ENCODE results near the gene DDC.
A peak's percentile ranks its signal among the peaks of the same experiment; 100 is the strongest.

Gene DDC

DNA sequence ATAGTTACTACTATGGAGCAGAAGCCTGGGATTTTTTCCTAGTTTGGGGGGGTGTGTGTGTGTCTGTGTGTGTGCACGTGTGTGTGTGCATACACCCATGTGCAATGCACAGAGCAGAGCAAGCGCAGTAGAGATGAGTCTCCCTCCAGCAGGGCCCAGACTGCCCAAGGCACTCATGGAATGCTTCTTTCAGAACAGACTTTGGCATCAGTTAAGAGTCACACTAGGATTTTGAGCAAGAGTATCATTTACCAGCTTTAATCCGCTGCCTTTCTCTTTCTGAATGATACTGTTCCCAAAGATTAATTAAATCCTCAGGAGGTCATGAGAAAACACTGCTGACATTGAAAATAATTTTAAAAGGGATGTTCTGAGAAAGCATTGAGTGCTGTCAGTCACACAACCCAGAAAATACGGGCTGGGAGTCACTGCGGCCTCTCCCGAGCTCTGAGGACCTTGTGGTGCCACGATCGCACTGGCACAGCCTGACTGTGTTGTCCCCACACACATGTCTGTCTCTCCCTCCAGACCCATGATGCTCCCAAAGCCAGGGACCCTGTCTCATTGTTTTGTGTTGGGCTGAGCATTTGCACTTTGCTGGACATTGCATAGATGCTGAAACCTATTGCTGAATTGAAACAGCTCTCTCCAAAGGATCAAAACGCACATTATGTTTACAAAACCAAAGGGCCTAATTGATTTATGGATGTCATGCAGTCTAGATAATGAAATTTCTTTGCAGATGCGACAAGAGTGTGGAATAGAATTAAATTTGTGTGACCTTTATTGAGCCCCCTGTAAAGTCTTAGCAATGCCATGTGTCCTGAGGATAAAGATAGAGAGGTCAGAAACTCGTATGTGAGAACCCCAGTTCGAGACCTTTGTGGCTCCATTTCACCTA lies 60.3 kb downstream of the DDC start:
- DNase-seq (ENCODE audit: insufficient read length, low spot score) (no peak), FAIRE-seq (no peak)
- no peak for TF ChIP-seq POLR2A (IDR thresholded peaks at IDR 0.05; ENCODE audit: low read depth, low read length)

DNA sequence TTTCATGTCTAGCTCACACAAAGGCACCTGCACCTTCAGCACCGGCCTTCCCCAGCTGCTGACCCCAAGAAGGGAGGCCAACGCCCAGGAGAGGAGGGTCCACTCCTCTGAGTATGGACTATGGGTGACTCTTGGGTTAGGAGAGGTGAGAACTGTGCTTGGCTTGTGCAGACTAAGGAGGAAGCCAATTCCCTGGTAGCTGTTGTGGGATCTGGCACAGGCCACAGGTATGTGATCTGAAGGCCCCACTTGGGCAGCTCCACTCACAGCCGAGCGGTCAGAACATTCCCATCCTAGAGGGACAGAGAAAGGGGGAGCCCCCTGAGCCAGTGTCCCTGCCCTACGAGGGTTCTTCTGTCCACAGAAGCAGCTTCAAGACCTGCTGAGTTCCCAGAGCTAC lies 62.3 kb downstream of the DDC start:
- no peak for TF ChIP-seq POLR2A (IDR thresholded peaks at IDR 0.05; ENCODE audit: low read depth, low read length)
- FAIRE-seq (no peak), DNase-seq (ENCODE audit: insufficient read length, low spot score) (no peak)

DNA sequence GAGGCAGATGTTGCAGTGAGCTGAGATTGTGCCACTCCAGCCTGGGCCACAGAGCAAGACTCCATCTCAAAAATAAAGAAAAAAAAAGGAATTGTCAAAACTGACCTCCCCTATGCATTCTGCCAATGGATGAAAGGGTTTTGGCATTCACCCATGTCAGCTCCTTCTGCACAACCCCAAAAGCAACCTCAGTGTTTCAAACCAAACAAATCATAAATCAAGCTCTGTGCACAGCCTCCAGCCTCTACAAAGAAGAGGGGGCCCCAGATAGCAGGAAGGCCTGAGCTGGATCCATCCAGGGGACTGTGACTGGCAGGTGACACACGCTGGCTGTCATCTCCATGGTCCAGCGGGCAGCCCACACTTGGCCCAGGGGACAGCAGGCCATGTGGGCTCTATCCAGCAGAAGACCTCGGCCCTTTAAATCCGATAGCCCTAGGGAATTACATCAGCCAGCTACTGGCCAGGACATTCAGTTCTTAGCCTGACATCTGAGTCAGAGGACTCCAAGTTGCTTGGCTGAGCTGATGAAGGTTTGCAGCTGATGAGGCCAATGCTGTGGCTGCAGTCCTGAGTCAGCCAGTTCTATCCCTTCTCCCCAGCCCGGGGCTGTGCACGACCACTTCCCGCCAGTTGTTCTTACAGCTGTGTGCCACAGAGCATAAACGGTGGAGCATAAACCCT lies 63.1 kb downstream of the DDC start:
- peak; percentile 77 for DNase-seq (ENCODE audit: insufficient read length, low spot score)
- TF ChIP-seq POLR2A (IDR thresholded peaks at IDR 0.05; ENCODE audit: low read depth, low read length): no peak
- no peak for FAIRE-seq

DNA sequence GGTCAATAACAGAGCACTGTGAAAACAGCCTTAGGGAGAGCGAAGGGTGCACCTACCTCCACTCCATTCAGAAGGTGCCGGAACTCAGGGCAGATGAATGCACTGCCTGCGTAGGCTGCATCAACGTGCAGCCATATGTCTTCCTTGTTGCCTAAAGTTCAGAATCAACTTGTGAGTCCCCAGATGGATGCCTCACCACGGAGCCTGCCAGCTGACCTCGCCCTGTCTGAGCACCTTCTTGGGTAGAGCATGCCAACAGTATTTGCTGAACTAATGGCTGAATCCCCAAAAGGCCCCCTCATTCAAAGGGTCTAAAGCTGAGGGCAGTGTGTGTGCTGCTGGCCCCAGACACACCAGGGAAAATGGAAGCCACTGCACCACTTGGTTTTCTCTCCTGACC lies 66.1 kb downstream of the DDC start:
- DNase-seq (ENCODE audit: insufficient read length, low spot score) (no peak), FAIRE-seq (no peak)
- TF ChIP-seq POLR2A (IDR thresholded peaks at IDR 0.05; ENCODE audit: low read depth, low read length): no peak

DNA sequence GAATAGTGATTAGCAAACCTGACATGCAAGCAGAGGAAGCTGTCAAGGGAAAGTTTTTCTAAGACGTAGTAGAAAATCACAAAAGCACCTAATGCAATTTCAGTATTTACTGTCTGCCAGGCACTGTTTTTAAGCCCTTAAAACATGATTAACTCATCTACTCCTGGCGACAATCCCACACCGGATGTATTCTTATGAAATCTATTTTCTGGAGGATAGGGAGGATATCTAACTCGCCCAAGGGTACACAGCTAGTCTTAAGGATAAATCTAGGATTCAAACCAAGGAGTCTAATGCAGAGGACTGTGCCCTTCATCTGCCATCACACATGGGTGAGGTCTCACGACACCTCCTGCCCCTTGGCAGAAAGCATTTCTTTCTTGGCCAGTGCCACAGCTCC lies 67.2 kb downstream of the DDC start:
- FAIRE-seq: no peak
- no peak for TF ChIP-seq POLR2A (IDR thresholded peaks at IDR 0.05; ENCODE audit: low read depth, low read length)
- DNase-seq (ENCODE audit: insufficient read length, low spot score): no peak

DNA sequence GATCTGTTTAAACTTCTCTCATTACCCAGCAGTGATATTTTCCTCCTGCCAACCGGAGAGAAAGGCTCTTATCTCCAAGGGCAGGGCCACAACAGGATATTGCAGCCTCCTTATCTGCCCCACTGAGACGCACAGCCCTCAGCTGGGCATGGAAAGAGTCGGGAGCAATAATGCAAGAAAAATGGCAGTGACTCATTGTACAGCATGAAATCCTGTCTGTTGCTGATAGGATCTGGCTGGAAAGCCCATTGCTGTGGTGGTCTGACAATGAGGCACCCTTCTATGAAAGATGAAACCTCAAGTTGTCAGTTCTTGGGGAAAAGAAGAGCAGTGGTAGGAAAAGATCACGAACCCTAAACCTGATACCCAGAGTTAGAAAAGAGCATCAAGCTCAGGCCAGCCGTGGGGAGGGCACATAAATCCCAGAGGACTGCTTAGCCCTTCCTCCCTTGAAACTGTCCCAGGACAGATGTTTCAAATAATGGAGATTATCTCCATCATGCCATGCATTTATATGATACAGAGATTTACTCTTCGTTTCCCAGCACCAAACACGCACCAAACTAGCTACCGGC lies 68.0 kb downstream of the DDC start:
- FAIRE-seq: no peak
- no peak for DNase-seq (ENCODE audit: insufficient read length, low spot score)

DNA sequence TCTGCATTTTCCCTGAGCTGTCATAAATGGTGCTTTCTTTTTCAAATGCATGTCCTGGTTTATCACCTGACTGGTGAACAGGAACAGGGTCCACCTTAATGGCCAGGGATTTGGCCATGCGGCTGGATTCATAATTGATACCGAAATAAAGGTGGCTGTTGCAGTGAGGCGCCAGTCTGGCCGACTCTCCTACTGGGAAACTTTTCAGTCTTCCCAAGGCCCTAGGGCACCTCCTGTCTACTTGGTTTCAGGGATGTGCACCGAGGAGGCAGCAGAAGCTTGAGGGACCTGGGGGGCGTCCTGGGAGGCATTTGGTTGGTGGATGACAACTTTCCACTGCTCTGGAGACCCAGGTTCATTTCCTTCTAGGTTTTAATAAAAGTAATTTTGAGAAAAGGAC lies 68.6 kb downstream of the DDC start:
- TF ChIP-seq POLR2A (IDR thresholded peaks at IDR 0.05; ENCODE audit: low read depth, low read length): no peak
- DNase-seq (ENCODE audit: insufficient read length, low spot score) (no peak), FAIRE-seq (no peak)

More for the DNA sequence above, 68.0 kb downstream of the DDC start:
- TF ChIP-seq POLR2A (IDR thresholded peaks at IDR 0.05; ENCODE audit: low read depth, low read length): no peak

DNA sequence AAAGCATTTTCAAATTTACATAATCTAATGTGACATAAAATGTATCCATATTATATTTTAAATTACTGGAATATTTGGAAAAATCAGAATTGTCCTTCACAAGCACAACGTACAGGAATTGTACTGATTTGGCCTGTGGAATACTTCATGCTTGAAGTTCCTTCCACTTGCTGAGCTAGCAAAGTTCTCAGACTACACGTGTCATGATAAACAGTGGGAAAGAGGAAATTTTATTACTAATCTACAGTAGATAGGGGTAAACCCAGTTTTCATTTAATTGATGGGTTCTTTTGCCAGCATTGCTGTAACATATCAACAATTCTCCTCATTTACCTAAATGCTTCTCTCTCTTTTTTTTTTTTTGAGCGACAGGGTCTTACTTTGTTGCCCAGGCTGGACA lies 69.5 kb downstream of the DDC start:
- TF ChIP-seq POLR2A (IDR thresholded peaks at IDR 0.05; ENCODE audit: low read depth, low read length): no peak

DNA sequence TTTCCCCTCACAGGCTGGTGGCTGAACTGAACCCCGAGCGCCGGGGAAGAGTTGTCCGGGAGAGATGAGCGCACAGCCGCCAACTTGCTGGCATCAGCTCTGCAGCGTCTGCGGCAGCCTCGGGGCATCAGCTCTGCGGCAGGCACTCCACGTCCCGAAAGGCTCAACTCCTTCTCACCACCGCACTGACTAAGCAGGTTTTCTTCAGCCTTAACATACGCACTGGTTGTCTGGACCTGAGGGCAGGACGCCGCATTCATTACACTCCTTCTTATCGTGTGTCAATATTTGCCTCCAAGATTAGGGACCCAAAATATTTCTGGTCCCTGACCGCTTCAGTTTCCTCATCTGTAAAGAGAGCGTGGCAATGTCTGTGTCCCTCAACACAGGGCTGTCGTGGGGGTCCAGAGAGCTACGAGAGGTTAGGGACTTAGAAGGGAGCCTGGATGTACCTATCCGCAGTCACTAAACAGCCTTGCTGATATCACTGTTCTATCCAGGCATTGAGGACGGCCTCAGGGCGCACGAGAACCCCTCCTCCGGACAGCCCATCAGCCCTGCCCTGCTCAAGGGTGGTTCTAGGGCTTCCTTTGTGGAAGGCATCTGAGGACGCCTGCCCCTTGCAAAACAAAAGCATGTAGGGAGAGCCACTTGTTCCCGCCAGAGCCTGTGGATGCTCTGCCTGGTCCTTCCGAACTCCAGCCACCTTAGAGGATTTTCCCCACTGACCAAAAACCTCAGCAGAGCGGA lies 72.3 kb downstream of the DDC start:
- FAIRE-seq (no peak), DNase-seq (ENCODE audit: insufficient read length, low spot score) (no peak)
- no peak for TF ChIP-seq POLR2A (IDR thresholded peaks at IDR 0.05; ENCODE audit: low read depth, low read length)

More for the DNA sequence above, 69.5 kb downstream of the DDC start:
- no peak for DNase-seq (ENCODE audit: insufficient read length, low spot score)
- no peak for FAIRE-seq

DNA sequence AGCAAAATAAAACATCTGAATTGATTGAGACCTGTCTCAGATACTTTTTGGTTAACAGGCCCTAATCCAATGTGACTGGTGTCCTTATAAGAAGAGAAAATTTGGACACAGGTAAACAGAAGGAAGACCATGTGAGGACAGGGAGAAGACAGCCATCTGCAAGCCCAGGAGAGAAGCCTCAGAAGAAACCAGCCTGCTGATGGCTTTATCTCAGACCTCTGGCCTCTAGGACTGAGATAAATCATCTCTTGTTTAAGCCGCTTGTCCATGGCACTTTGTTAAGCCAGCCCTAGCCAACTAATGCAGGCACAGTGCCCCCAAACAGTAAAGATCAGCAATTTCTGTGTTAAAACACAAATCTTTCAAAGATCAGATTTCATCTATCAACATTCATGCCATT lies 73.3 kb downstream of the DDC start:
- no peak for TF ChIP-seq POLR2A (IDR thresholded peaks at IDR 0.05; ENCODE audit: low read depth, low read length)
- DNase-seq (ENCODE audit: insufficient read length, low spot score): no peak
- no peak for FAIRE-seq

DNA sequence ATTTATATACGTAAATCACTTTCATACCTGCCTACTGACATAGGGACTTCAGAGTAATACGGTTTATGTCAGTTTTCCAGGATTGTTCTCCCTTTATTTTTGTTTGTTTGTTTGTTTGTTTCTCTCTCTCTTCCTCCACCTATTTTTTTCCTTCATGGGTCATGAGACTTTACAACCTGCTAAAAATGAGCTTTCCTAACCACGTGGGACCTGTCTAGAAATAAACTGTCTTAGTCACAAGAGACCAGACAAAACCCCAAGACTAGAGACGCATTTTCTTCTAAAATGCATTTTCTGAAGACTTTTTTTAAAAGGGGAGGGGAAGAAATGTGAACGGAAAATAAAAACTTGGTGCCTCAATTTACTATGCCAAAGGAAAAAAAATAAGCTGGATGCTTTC lies 74.0 kb downstream of the DDC start:
- FAIRE-seq (no peak), DNase-seq (ENCODE audit: insufficient read length, low spot score) (no peak)
- TF ChIP-seq POLR2A (IDR thresholded peaks at IDR 0.05; ENCODE audit: low read depth, low read length): no peak

DNA sequence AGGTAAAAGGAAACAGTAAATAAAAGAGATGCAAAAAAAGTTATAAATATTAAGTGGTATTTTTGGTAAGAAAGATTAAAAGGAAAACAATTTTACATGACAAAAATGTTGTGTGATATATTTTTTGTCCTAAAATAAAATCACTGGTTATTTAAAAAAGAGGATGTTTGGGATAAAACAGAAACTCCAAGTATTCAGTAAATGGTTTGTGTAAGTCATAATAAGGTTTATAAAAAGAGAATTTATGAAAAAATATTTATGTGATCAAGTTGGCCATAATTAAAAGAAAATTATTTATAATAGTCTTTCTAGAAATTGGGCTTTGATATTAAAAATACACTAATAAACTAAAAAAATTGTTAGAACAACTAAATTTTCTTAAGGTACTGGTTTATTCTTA lies 76.8 kb downstream of the DDC start:
- FAIRE-seq (no peak), DNase-seq (ENCODE audit: insufficient read length, low spot score) (no peak)
- TF ChIP-seq POLR2A (IDR thresholded peaks at IDR 0.05; ENCODE audit: low read depth, low read length): no peak

DNA sequence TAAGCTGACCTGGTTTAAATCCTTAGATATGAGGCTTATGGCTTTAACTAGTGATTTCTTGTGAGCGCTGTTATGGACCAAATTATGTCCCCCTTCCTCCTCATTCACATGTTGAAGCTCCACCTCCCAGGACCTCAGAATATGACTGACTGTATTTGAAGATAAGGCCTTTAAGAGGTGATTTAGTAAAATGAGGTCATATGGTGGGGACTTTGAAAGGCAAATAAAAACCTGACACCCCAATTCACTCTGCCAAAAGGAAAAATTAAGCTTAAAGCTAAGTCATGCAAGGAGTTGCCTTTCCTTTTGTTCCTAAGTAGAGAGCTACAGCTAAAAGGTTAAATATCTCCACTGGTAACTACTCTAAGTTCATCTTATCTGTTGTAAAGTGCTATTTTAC lies 78.7 kb downstream of the DDC start:
- DNase-seq (ENCODE audit: insufficient read length, low spot score) (no peak), FAIRE-seq (no peak)
- TF ChIP-seq POLR2A (IDR thresholded peaks at IDR 0.05; ENCODE audit: low read depth, low read length): no peak

DNA sequence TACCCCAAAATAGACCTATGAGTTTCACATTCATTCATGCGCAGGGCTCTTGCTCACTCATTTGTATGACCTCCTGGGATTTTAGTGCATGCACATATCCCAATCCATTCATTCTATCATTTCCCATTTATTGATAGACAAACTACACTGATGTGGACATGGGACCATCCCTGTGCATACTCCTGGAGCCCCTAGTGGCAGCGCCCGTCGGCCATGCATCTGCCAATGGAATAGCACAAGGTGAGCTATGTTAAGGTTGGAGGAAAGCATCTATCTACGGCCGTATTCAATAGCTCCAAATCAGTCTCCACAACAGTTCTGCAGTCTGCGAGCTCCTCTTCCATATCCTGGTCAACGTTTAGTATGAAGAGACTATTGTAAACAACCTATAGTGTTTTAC lies 83.3 kb downstream of the DDC start:
- DNase-seq (ENCODE audit: insufficient read length, low spot score) (no peak), FAIRE-seq (no peak)
- no peak for TF ChIP-seq POLR2A (IDR thresholded peaks at IDR 0.05; ENCODE audit: low read depth, low read length)
